NCI-H2029 treated with DMSO at 0.1 percent for 48 hours (cell line): ENCODE measurements around the gene MAP4K2.
"Not testable (repeated sequence)": the region's sequence is repeated elsewhere in the genome, so short reads cannot be mapped to it uniquely, and the experiment has no call there.

Experiments used
- DNase-seq: peaks from one replicate; lab custom pipeline; 2025; lab: John Stamatoyannopoulos, UW

Gene MAP4K2

DNA sequence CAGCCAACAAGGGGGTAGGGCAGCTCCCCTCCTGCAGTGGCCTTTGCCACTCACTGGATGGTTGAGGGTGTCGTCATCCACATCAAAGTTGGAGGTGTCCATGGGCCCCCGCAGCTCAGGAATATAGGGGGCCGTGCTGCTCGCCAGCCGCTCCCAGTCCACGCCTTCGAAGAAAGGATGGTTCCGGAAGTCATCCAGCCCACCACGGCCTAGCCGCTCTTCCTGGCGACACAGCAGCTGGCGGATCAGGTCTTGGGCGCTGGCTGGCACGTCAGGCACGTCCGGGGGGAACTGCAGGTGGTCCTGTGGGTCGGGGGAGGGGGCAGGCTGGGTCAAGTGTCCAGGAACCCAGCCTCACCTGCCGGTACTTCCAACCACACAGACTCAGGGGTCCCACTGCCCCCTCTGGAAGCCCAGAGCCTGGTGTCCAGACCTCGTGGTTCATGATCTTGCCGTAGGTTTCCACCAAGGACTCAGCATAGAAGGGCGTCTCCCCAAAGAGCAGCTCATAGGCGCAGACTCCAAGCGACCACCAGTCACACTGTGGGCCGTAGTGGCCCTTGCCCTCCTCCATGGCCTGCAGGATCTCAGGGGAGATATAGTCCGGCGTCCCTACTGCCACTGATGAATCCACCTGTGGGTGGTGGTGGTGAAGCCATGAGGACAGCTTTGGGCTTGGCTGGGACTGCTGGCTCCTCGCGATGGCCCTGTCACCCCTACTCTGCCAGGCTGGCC is 35.8 kb upstream of the MAP4K2 start:
- no peak for DNase-seq

DNA sequence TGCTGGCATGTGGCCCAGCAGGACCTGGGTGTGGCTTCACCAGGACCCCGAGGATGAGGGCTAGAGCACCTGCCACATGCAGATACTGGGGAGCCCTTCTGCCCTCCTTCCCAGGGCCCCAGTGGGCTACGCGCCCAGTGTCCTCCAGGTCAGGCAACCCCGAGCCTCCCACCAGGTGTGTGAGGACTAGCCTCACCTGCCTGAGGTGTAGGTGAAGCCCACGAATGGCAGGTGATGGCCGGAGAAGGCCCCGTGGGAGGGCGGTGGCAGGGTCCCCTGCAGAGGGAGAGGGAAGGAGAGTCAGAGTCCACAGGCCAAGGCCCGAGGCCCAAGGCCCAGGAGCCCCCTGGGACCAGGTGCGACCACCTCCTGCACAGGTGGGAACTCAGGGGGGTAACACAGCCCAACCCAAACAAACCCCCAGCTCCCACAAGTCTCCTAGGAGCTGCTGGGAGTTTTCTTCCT is 34.9 kb upstream of the MAP4K2 start:
- no peak for DNase-seq

DNA sequence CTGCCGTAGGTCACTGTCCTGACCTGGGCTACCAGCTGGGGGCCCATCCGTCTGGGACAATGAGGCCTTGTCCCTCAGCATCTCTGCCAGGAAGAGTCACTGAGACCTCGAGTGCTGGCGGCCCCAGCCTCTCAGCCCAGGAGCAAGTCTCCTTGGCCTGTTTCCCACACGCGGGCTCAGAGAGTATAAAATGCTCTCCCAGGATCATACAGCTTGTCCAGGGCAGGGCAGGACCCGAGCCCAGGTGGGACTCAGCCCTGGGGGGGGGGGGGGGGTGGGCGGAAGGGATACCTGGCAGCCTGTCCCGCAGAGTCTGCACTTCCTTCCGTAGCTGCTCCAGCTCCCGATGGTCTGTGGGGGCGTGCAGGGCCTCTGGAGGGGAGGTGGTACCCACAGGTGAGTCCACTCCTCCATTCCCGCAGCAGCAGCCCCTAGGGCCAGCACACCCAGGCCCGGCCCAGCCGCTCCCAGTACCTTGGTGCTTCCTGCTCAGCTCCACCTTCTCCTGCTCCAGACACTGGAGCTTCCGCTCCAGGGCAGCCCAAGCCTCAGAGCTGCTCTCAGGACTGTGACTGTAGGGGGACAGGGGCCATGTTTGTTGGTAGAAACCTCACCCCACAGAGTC is 33.5 kb upstream of the MAP4K2 start:
- DNase-seq = no peak

GRCh38 chr11:64835616-64836447 is 32.8 kb upstream of the MAP4K2 start:
- no peak for DNase-seq

GRCh38 chr11:64834723-64835615 is 32.0 kb upstream of the MAP4K2 start:
- no peak for DNase-seq

GRCh38 chr11:64834031-64834722 is 31.2 kb upstream of the MAP4K2 start:
- no peak for DNase-seq

- DNase-seq = no peak
Observed at GRCh38 chr11:64833509-64833908, 30.5 kb upstream of the MAP4K2 start.

DNA sequence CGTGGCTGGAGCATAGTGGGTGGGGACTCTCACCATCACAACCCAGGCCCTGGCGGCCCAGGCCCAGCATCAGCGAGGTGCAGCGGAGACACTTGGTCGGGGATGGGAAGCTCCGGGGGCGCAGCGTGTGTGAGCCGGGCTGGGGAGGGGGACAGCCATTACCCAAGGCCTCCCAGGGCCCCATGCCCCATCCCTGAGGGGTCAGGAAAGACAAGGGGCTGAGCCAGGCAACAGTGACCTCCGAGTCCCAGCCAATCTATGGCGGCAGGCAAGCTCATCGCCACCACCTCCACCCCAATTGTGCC is 30.1 kb upstream of the MAP4K2 start:
- DNase-seq = no peak

DNA sequence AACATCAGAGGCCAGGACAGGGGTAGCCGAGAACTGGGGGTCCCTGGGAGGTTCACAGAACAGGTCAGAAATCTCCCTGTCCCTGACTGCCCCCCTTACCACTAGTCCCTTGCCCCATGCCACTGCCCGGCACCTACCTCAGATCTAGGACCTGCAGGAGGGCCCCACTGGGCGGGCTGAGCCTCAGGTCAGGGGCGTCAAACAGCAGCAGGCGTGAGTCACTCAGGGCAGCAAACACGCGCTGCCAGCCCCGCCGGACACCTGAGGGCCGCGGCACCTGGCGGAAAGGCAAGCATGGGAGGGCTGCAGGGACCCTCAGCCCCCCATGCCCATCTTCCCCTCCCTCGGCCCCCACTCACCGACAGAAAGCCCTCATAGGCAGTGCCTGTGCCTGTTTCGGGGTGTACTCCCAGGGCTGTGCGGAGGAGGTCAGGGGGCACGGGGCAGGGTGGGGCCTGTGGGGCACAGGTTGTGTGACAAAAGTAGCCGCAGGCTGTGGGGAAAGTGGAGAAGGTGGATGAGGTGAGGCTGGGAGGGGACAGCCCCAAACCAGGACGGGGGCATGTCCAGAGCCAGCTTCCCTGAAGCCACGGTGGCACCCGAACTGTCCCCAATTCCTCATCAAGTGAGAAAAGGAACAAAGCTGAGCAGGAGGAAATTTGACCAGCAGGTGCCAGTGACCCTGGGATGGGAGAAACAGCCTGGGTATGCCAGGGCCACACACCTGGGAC is 29.6 kb upstream of the MAP4K2 start:
- DNase-seq = no peak

DNA sequence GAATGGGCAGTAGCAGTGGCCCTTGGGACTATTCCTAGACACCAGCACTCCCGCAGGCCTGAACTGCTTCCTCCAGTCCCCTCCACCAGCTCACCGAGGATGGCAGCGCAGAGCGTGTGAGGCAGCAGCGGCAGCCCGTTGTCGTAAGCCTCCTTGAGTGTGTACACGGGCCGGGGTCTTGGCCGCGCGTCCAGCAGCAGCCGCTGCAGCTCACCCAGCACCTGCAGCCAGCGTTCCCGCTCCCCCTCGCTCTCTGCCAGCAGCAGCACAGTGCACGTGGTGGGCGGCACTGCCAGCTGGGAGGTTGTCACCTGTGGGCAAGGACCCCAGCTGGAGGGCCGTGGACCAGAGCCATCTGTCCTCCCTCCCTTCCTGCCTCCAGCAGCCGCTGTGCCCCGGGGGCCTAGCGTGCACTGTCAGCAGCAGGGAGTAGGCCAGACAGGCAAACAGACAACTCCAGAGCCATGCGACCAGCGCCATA is 28.4 kb upstream of the MAP4K2 start:
- no peak for DNase-seq

DNA sequence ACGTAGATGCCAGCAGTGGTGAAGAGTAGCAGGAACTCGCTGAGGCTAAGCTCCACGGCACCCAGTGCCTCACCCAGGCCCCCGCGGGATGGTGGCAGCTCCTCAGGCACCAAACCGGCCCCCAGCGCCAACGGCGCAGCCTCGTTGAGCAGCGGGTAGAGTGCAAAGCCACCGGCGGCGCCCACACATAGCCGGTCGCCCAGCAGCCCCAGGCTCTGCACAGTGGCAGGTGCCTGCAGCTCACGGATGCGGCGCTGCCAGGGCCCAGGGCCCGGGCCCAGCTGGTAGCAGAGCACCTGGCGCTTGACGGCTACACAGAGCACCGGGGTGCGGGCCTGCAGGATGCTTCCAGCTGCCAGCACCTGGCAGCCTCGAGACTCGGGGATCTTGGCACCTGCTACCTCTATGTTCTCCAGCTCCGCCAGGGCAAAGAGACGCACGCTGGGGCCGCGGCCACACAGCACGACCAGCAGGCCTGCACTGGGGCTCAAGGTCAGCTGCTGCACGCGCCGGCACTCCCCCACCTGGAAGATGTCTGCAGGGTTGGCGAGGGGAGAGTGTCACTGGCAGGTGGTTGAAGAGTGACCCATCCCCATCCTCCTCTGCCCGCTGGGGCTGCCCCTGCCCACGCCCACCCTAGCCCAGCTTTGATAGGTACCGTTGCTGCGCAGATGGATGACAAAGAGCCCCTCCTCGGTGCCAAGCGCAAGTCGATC is 26.7 kb upstream of the MAP4K2 start:
- DNase-seq = no peak

- DNase-seq = no peak
Observed at GRCh38 chr11:64827451-64827839, 24.4 kb upstream of the MAP4K2 start.

GRCh38 chr11:64826578-64827450 is 23.8 kb upstream of the MAP4K2 start:
- no peak for DNase-seq

- DNase-seq = no peak
Observed at GRCh38 chr11:64826062-64826461, 23.0 kb upstream of the MAP4K2 start.

- no peak for DNase-seq
Observed at GRCh38 chr11:64823568-64824119, 20.6 kb upstream of the MAP4K2 start.

DNA sequence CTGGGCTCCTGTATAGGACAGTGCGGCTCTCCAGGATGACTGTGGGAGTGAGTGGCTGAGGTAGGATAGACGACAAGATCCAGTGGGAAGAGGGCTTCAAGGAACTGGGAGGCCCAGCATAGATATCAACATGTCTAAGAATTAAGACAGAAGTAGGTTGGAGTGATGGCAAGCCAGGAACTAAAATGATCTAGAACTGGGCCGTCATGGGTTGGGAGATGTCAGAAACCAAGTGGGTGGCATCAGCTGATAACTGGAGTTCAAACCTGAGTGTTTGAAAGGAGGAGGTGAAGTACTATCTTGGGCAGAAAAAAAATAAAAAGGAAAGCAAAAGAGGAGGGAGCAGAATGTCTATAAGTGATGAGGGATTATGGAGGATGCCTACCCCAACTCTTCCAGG is 14.5 kb upstream of the MAP4K2 start:
- no peak for DNase-seq

- DNase-seq = not testable (repeated sequence)
Observed at GRCh38 chr11:64815433-64815832, 12.4 kb upstream of the MAP4K2 start.

GRCh38 chr11:64814712-64815187 is 11.7 kb upstream of the MAP4K2 start:
- no peak for DNase-seq
